Activated CD4-positive, alpha-beta T cell treated with anti-CD3 and anti-CD28 coated beads, Interleukin-2, amount 10 ng/mL, durations not matched to agents 24 days and 14 days (primary cell): Measurements from ENCODE around the gene CGNL1. TPM values are rescaled to one million over a fixed set of nuclear protein-coding genes. Genes with fewer than 3 reads are reported as not detected.

Experiments
- DNase-seq: peaks from one replicate; pipeline ENCODE4 v3.0.0; 2022
- H3K27ac Mint-ChIP-seq: one replicate; pipeline ENCODE4 v1.8.0; 2022; ENCODE audit warnings: mild to moderate bottlenecking, mixed read lengths
- H3K27me3 Mint-ChIP-seq: one replicate; pipeline ENCODE4 v1.8.0; 2022; ENCODE audit warnings: mixed read lengths
- H3K36me3 Mint-ChIP-seq: one replicate; pipeline ENCODE4 v1.8.0; 2022; ENCODE audit warnings: low read depth, mild to moderate bottlenecking, mixed read lengths
- H3K4me1 Mint-ChIP-seq: one replicate; pipeline ENCODE4 v1.8.0; 2021; ENCODE audit warnings: mixed read lengths
- H3K4me3 Mint-ChIP-seq: one replicate; pipeline ENCODE4 v1.8.0; 2022; ENCODE audit warnings: mild to moderate bottlenecking, moderate library complexity, mixed read lengths
- H3K9me3 Mint-ChIP-seq: one replicate; pipeline ENCODE4 v1.8.0; 2021; ENCODE audit warnings: mixed read lengths
- intact Hi-C: fragments of 100-400 bp; cut with micrococcal nuclease; formaldehyde crosslinking; loops from one replicate; pipeline ENCODE4 v1.15.1; 2023
- total RNA-seq: library from RNA; stranded (reverse); gene quantifications from 2 replicates; pipeline ENCODE4 v1.2.3, GENCODE V29; 2022

The CGNL1 gene
- total RNA-seq, 1 donor from 2014 or later, result not detected

- no peaks in the 10 kb centered on the region for H3K4me1 Mint-ChIP-seq
- peaks cover 1% of the 10 kb centered on the region for H3K27me3 Mint-ChIP-seq
- H3K27ac Mint-ChIP-seq, result no peak overlapping the region
- DNase-seq, result no peak
- intact Hi-C loops, result no loop called here
- no peak overlapping the region for H3K4me3 Mint-ChIP-seq
- no peaks in the 10 kb centered on the region for H3K9me3 Mint-ChIP-seq
- H3K36me3 Mint-ChIP-seq, result no peaks in the 10 kb centered on the region
These were observed 17.7 kb upstream of the CGNL1 start for GRCh38 chr15:57358571-57358970.

GRCh38 chr15:57363661-57364060 is 12.6 kb upstream of the CGNL1 start:
- no peaks in the 10 kb centered on the region for H3K36me3 Mint-ChIP-seq
- H3K4me3 Mint-ChIP-seq, result no peak overlapping the region
- no peaks in the 10 kb centered on the region for H3K27me3 Mint-ChIP-seq
- intact Hi-C loops, result no loop called here
- H3K27ac Mint-ChIP-seq, result no peak overlapping the region
- no peaks in the 10 kb centered on the region for H3K9me3 Mint-ChIP-seq
- no peaks in the 10 kb centered on the region for H3K4me1 Mint-ChIP-seq
- no peak for DNase-seq

DNA sequence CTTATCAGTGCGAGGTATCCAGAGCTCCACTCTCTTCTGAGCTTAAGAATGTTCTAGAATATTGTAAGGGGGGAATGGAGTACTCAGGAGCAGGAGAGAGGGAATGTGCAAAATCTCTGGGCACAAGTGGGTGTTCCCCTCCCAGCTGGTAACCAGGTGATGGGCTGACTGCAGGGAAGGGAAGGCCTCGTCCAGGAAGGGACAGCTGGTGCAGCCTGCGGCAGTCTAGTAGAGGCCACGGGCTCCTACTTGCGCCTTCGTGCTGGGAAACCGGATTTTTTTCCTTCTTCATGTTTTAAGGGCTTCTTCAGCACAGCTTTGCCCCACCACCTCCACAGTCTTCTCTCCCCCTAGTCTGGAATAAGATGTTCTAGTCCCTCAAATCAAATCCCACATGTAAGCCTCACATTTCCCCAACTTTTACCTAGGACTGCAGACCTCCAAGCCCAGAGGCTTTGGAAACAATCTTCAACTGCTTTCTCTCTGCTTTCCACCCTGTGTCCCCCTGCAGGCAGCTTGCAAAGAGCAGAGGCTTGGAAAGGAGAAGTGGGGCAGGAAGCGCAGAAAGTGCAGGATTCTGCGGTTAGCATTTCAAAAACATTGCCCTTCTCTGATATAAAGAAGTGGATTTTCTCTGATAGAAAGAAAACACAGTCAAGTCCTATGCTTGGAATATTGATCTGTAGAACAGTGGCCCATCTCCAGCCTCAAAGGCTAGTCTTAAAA is 11.9 kb upstream of the CGNL1 start:
- intact Hi-C loops, result no loop called here
- no peaks in the 10 kb centered on the region for H3K36me3 Mint-ChIP-seq
- DNase-seq, result no peak
- no peak overlapping the region for H3K27ac Mint-ChIP-seq
- peaks cover 1% of the 10 kb centered on the region for H3K27me3 Mint-ChIP-seq
- no peak overlapping the region for H3K4me3 Mint-ChIP-seq
- no peaks in the 10 kb centered on the region for H3K9me3 Mint-ChIP-seq
- no peaks in the 10 kb centered on the region for H3K4me1 Mint-ChIP-seq

DNA sequence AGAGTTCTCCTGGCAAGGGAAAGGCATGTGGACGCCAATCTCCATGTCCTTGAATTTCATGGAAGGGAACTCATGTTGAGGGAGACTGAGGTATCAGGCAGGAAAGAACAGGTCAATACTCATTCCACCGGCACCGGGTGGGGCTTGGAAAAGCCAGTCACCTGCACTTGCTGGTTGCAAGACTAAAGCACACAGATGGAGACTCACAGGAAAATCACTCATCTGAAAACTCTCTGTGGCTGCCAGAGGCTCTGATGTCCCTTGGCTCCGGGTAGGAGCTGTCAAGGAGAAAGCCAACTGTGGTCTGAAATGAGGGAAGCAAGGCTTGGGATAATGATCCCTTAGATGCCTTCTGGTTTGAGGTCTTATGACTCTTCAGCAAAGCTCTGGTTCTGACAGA is 8.7 kb upstream of the CGNL1 start:
- no peak for DNase-seq
- Mint-ChIP-seq H3K4me3 (no peak overlapping the region), H3K27ac (no peak overlapping the region), H3K36me3 (no peaks in the 10 kb centered on the region), H3K9me3 (no peaks in the 10 kb centered on the region), H3K4me1 (no peaks in the 10 kb centered on the region), H3K27me3 (peaks cover 4% of the 10 kb centered on the region)
- intact Hi-C loops, result no loop called here

DNA sequence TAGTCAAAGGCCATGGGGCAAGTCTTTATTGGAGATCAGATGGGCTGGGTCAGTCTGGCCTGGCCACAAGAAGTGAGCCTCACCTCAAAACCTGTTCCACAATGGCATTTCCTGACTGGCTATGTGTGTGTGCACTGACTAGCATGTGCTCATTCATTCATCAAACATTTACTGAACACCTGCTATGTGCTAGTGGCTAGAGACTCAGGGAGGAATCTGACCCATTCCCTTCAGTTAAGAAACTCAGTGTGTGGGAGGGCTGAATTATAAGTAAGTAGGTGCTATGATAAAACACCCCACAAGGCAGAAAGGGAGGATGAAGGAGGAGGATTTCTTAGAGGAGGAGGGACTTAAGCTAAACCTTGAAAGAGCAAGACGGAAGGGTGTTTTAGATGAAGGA is 5.4 kb upstream of the CGNL1 start:
- intact Hi-C loops, result no loop called here
- Mint-ChIP-seq H3K4me1 (peaks cover 1% of the 10 kb centered on the region), H3K36me3 (peaks cover 2% of the 10 kb centered on the region), H3K4me3 (no peak overlapping the region), H3K9me3 (no peaks in the 10 kb centered on the region), H3K27ac (no peak overlapping the region), H3K27me3 (peaks cover 33% of the 10 kb centered on the region)
- no peak for DNase-seq

GRCh38 chr15:57373251-57373881 is 2.9 kb upstream of the CGNL1 start:
- intact Hi-C loops, result no loop called here

GRCh38 chr15:57373882-57374276 is 2.4 kb upstream of the CGNL1 start:
- H3K27me3 Mint-ChIP-seq, result peaks cover 52% of the 10 kb centered on the region

More at GRCh38 chr15:57373251-57373881, 2.9 kb upstream of the CGNL1 start:
- H3K4me3 Mint-ChIP-seq, result no peak overlapping the region
- H3K27me3 Mint-ChIP-seq, result peaks cover 49% of the 10 kb centered on the region
- H3K27ac Mint-ChIP-seq, result no peak overlapping the region
- no peaks in the 10 kb centered on the region for H3K9me3 Mint-ChIP-seq
- no peak for DNase-seq
- peaks cover 3% of the 10 kb centered on the region for H3K36me3 Mint-ChIP-seq
- H3K4me1 Mint-ChIP-seq, result peaks cover 6% of the 10 kb centered on the region

GRCh38 chr15:57376696-57377477 is 582 bp downstream of the CGNL1 start:
- H3K36me3 Mint-ChIP-seq, result peaks cover 3% of the 10 kb centered on the region

More at GRCh38 chr15:57373882-57374276, 2.4 kb upstream of the CGNL1 start:
- Mint-ChIP-seq H3K9me3 (no peaks in the 10 kb centered on the region), H3K4me3 (no peak overlapping the region), H3K36me3 (peaks cover 3% of the 10 kb centered on the region), H3K4me1 (peaks cover 6% of the 10 kb centered on the region), H3K27ac (no peak overlapping the region)
- intact Hi-C loops, result no loop called here
- no peak for DNase-seq

GRCh38 chr15:57377478-57377847 is 1.2 kb downstream of the CGNL1 start:
- DNase-seq, result no peak
- intact Hi-C loops, result no loop called here
- H3K4me1 Mint-ChIP-seq, result peaks cover 6% of the 10 kb centered on the region
- H3K4me3 Mint-ChIP-seq, result peak overlapping the region; percentile 50
- no peak overlapping the region for H3K27ac Mint-ChIP-seq
- H3K9me3 Mint-ChIP-seq, result no peaks in the 10 kb centered on the region
- H3K36me3 Mint-ChIP-seq, result peaks cover 3% of the 10 kb centered on the region
- peaks cover 58% of the 10 kb centered on the region for H3K27me3 Mint-ChIP-seq

More at GRCh38 chr15:57376696-57377477, 582 bp downstream of the CGNL1 start:
- peaks cover 58% of the 10 kb centered on the region for H3K27me3 Mint-ChIP-seq
- no peaks in the 10 kb centered on the region for H3K9me3 Mint-ChIP-seq
- H3K4me3 Mint-ChIP-seq, result peak overlapping the region; percentile 50
- intact Hi-C loops, result no loop called here
- DNase-seq, result no peak
- peaks cover 6% of the 10 kb centered on the region for H3K4me1 Mint-ChIP-seq
- no peak overlapping the region for H3K27ac Mint-ChIP-seq

DNA sequence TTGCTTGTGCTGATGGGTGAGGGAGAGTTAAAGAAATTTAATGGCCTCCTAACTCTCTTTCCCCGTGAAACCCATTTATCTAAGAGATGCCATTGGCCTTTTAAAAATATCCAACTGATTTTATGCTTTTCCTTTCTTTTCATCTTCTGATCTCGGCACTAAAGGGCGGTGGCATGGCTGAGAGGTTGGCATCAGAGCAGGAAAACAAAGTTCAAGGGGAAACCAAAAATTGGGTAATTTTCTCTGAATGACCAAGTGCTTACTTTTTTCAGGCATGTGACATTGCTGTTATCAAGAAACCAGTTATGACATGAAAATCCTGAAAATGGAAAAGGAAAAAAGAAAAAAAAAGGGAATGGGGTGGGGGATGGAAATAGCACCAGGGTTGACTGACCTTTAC is 3.2 kb downstream of the CGNL1 start:
- H3K36me3 Mint-ChIP-seq, result peaks cover 3% of the 10 kb centered on the region
- peaks cover 6% of the 10 kb centered on the region for H3K4me1 Mint-ChIP-seq
- H3K27ac Mint-ChIP-seq, result no peak overlapping the region
- no peaks in the 10 kb centered on the region for H3K9me3 Mint-ChIP-seq
- H3K27me3 Mint-ChIP-seq, result peaks cover 45% of the 10 kb centered on the region
- intact Hi-C loops, result no loop called here
- H3K4me3 Mint-ChIP-seq, result no peak overlapping the region
- no peak for DNase-seq

DNA sequence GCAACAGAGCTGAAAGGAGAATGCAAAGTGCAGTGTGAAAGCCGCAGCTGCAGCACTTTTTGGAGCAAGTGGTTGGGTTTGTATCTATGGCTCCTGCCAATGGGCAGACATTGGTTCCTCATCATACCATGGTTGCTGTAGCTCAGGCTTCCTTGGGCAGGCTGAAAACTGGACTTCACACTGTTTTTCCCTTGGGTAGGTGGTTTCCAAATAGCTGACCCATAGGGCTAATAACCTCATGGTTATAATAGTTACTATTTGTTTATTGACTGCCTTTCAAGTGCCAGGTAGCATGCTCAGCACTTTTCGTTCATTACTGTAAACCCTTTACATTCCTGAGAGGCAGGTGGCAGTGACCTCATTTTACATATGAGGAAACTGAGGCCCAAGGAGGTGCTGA is 4.5 kb downstream of the CGNL1 start:
- intact Hi-C loops, result no loop called here
- peaks cover 34% of the 10 kb centered on the region for H3K27me3 Mint-ChIP-seq
- no peak overlapping the region for H3K27ac Mint-ChIP-seq
- no peak overlapping the region for H3K4me3 Mint-ChIP-seq
- DNase-seq, result no peak
- no peaks in the 10 kb centered on the region for H3K9me3 Mint-ChIP-seq
- H3K4me1 Mint-ChIP-seq, result peaks cover 5% of the 10 kb centered on the region
- peaks cover 2% of the 10 kb centered on the region for H3K36me3 Mint-ChIP-seq

- Mint-ChIP-seq H3K27ac (no peak overlapping the region), H3K4me1 (no peaks in the 10 kb centered on the region), H3K9me3 (no peaks in the 10 kb centered on the region), H3K4me3 (no peak overlapping the region), H3K36me3 (no peaks in the 10 kb centered on the region), H3K27me3 (peaks cover 28% of the 10 kb centered on the region)
- intact Hi-C loops, result no loop called here
- DNase-seq, result no peak
These were observed 5.9 kb downstream of the CGNL1 start for GRCh38 chr15:57382215-57382614.

DNA sequence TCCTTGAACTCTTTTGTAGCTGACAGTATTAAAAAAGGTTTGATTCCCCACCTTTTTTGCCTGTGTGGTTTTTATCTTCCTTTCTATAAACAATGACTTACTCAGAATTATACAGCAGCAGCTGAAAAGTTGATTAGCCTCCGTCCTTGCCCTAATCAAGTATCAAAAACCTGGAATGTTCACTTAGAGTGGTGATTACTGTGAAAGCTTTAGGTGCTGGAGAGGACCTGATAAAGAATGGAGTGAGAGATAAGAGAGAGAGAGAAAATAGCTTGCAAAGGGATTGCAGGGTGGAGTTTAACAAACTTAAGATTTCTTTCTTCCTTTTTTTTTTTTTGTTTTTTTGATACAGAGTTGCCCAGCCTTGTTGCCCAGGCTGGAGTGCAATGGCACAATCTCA is 6.7 kb downstream of the CGNL1 start:
- H3K9me3 Mint-ChIP-seq, result no peaks in the 10 kb centered on the region
- H3K36me3 Mint-ChIP-seq, result no peaks in the 10 kb centered on the region
- H3K27ac Mint-ChIP-seq, result no peak overlapping the region
- DNase-seq, result no peak
- no peaks in the 10 kb centered on the region for H3K4me1 Mint-ChIP-seq
- no peak overlapping the region for H3K4me3 Mint-ChIP-seq
- intact Hi-C loops, result no loop called here
- peaks cover 24% of the 10 kb centered on the region for H3K27me3 Mint-ChIP-seq

DNA sequence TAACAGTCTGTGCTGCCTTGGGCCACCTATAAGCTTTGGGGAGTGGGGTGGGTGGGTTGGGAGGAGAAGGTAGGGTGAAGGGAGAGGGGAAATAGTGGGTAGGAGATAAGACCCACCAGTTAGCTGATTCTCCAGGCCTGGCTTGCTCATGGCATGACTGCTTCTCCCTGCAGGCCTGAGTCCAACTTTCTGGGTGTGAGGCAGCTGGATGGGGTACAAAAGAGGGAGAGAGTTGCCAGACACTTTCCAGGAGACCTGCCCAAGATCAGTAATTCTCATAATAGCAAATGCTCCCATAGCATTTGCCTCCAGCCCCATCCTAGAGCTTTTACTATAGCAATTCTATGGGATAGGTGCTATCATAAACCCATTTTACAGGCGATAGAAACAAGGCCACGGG is 7.7 kb downstream of the CGNL1 start:
- H3K4me3 Mint-ChIP-seq, result no peak overlapping the region
- H3K4me1 Mint-ChIP-seq, result no peaks in the 10 kb centered on the region
- no peak for DNase-seq
- no peaks in the 10 kb centered on the region for H3K36me3 Mint-ChIP-seq
- peaks cover 17% of the 10 kb centered on the region for H3K27me3 Mint-ChIP-seq
- intact Hi-C loops, result no loop called here
- no peaks in the 10 kb centered on the region for H3K9me3 Mint-ChIP-seq
- no peak overlapping the region for H3K27ac Mint-ChIP-seq
